Peyer's patch (tissue), 4 donors: Measurements from ENCODE around the gene KRTAP1-1.

Source experiments
- POLR2A ChIP-seq, 2 donors: fragments of 450-650 bp; IDR thresholded peaks; one replicate each; pipeline ENCODE4 v1.5.1; 2017; ENCODE audit warnings: antibody characterized with exemption in 2 of 2, mild to moderate bottlenecking in 2 of 2, moderate library complexity in 2 of 2
- TF ChIP-seq, protein P1 (sequence below), 6 experiments: fragments of 450-650 bp in 4 of 6; fragments of 200-600 bp in 2 of 6; sonication (generic) in 1 of 6; IDR thresholded peaks; one replicate each; pipeline ENCODE4 v1.5.1; 2017 to 2019; ENCODE audit warnings: antibody characterized with exemption in 6 of 6, mild to moderate bottlenecking in 3 of 6, moderate library complexity in 1 of 6

DNA sequence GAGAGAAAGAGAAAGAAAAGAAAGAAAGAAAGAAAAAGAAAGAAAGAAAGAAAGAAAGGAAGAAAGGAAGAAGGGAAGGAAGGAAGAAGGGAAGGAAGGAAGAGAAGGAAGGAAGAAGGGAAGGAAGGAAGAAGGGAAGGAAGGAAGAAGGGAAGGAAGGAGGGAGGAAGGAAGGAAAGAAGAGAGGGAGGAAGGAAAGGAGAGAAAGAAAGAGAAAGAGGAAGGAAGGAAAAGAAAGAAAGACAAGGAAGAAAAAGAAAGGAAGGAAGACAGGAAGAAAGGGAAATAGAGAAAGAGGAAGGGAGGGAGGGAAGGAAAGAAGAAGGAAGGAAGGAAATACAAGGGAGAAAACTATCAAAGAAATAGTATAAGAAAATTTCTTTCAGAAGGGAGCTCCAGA is 35.5 kb upstream of the KRTAP1-1 start:
- TF ChIP-seq, protein P1, sequence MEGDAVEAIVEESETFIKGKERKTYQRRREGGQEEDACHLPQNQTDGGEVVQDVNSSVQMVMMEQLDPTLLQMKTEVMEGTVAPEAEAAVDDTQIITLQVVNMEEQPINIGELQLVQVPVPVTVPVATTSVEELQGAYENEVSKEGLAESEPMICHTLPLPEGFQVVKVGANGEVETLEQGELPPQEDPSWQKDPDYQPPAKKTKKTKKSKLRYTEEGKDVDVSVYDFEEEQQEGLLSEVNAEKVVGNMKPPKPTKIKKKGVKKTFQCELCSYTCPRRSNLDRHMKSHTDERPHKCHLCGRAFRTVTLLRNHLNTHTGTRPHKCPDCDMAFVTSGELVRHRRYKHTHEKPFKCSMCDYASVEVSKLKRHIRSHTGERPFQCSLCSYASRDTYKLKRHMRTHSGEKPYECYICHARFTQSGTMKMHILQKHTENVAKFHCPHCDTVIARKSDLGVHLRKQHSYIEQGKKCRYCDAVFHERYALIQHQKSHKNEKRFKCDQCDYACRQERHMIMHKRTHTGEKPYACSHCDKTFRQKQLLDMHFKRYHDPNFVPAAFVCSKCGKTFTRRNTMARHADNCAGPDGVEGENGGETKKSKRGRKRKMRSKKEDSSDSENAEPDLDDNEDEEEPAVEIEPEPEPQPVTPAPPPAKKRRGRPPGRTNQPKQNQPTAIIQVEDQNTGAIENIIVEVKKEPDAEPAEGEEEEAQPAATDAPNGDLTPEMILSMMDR (IDR thresholded peaks at IDR 0.05), result no peak
- no peak for TF ChIP-seq POLR2A (IDR thresholded peaks at IDR 0.05)
